HG02588 (cell line): ENCODE data around the gene IQSEC1.

Experiments
- ATAC-seq: cut with Tn5 transposase; IDR thresholded peaks from one replicate; pipeline ENCODE4 v1.9.1; 2021; ENCODE audit warnings: mild to moderate bottlenecking, moderate library complexity; ENCODE audit not compliant: unreplicated experiment

IQSEC1 gene

GRCh38 chr3:12900885-12901411 lies 172.3 kb downstream of the IQSEC1 start:
- no peak for ATAC-seq

GRCh38 chr3:12898965-12899755 lies 174.1 kb downstream of the IQSEC1 start:
- no peak for ATAC-seq

- no peak for ATAC-seq
These were observed 174.8 kb downstream of the IQSEC1 start for GRCh38 chr3:12898290-12898964.

- no peak for ATAC-seq
These were observed 175.6 kb downstream of the IQSEC1 start for GRCh38 chr3:12897381-12898289.

- no peak for ATAC-seq
These were observed 176.9 kb downstream of the IQSEC1 start for GRCh38 chr3:12896063-12896985.

GRCh38 chr3:12895391-12896062 lies 177.7 kb downstream of the IQSEC1 start:
- ATAC-seq, result no peak

GRCh38 chr3:12894629-12895028 lies 178.6 kb downstream of the IQSEC1 start:
- no peak for ATAC-seq

GRCh38 chr3:12893852-12894251 lies 179.4 kb downstream of the IQSEC1 start:
- no peak for ATAC-seq

- ATAC-seq, result no peak
These were observed 180.0 kb downstream of the IQSEC1 start for GRCh38 chr3:12893247-12893646.

- no peak for ATAC-seq
These were observed 180.4 kb downstream of the IQSEC1 start for GRCh38 chr3:12892840-12893189.

GRCh38 chr3:12891985-12892839 lies 181.0 kb downstream of the IQSEC1 start:
- ATAC-seq, result no peak

GRCh38 chr3:12891391-12891984 lies 181.7 kb downstream of the IQSEC1 start:
- no peak for ATAC-seq

- no peak for ATAC-seq
These were observed 182.4 kb downstream of the IQSEC1 start for GRCh38 chr3:12890610-12891390.

- no peak for ATAC-seq
These were observed 186.5 kb downstream of the IQSEC1 start for GRCh38 chr3:12886736-12887135.

GRCh38 chr3:12886106-12886679 lies 187.0 kb downstream of the IQSEC1 start:
- ATAC-seq, result no peak

- no peak for ATAC-seq
These were observed 187.7 kb downstream of the IQSEC1 start for GRCh38 chr3:12885583-12885930.
